ENCODE results near the gene NTN5. TPM values are rescaled to one million over a fixed set of nuclear protein-coding genes. Genes with fewer than 3 reads are reported as not detected.
"Not testable (repeated sequence)": the region's sequence is repeated elsewhere in the genome, so short reads cannot be mapped to it uniquely, and the experiment has no call there.

Gene NTN5
- total and polyA plus RNA-seq, 5 donors from 2014 or later = 0.21 to 2.3 (median 0.30) TPM; not detected in 2

- H3K36me3 ChIP-seq (ENCODE audit: control insufficient read depth, insufficient read depth, low read length) = no peaks in the 10 kb centered on the region
- H3K27ac ChIP-seq (ENCODE audit: insufficient read depth, low read length, poor library complexity, severe bottlenecking) = no peak overlapping the region
- H3K4me1 Mint-ChIP-seq = peaks cover 4 to 9% (median 6%) of the 10 kb centered on the region in 4 donors
- DNase-seq (no peak), ATAC-seq (ENCODE audit: low read depth in 2 of 2) (no peak)
- H3K27ac Mint-ChIP-seq = no peak overlapping the region
- no peaks in the 10 kb centered on the region for H3K36me3 Mint-ChIP-seq
- no peak overlapping the region for H3K4me3 ChIP-seq (ENCODE audit: low read depth, low read length)
- H3K27me3 Mint-ChIP-seq = no peaks in the 10 kb centered on the region
- peaks cover 5% of the 10 kb centered on the region for H3K4me1 ChIP-seq (ENCODE audit: control insufficient read depth, insufficient read depth, low read length, poor library complexity, severe bottlenecking)
- H3K9me3 Mint-ChIP-seq = no peaks in the 10 kb centered on the region
- no peak overlapping the region for H3K4me3 Mint-ChIP-seq
- H3K9me3 ChIP-seq (ENCODE audit: control insufficient read depth in 2 of 2, low read length in 2 of 2) = no peaks in the 10 kb centered on the region
- H3K27me3 ChIP-seq (ENCODE audit: control insufficient read depth, insufficient read depth, low read length) = no peaks in the 10 kb centered on the region
Observed at GRCh38 chr19:48665786-48666185, 7.0 kb downstream of the NTN5 start.

- Mint-ChIP-seq H3K27ac (no peak overlapping the region), H3K4me3 (no peak overlapping the region), H3K27me3 (no peaks in the 10 kb centered on the region), H3K36me3 (no peaks in the 10 kb centered on the region), H3K9me3 (no peaks in the 10 kb centered on the region), H3K4me1 (peaks cover 5 to 12% (median 8%) of the 10 kb centered on the region in 4 donors)
- Histone ChIP-seq H3K27ac (ENCODE audit: insufficient read depth, low read length, poor library complexity, severe bottlenecking) (no peak overlapping the region), H3K36me3 (ENCODE audit: control insufficient read depth, insufficient read depth, low read length) (no peaks in the 10 kb centered on the region), H3K4me3 (ENCODE audit: low read depth, low read length) (no peak overlapping the region), H3K27me3 (ENCODE audit: control insufficient read depth, insufficient read depth, low read length) (no peaks in the 10 kb centered on the region), H3K4me1 (ENCODE audit: control insufficient read depth, insufficient read depth, low read length, poor library complexity, severe bottlenecking) (peaks cover 9% of the 10 kb centered on the region), H3K9me3 (ENCODE audit: control insufficient read depth in 2 of 2, low read length in 2 of 2) (no peaks in the 10 kb centered on the region)
- no peak for DNase-seq
- ATAC-seq (ENCODE audit: low read depth in 2 of 2) = no peak
Observed at GRCh38 chr19:48664476-48664875, 8.3 kb downstream of the NTN5 start.

- DNase-seq (no peak), ATAC-seq (ENCODE audit: low read depth in 2 of 2) (no peak)
- H3K27me3 Mint-ChIP-seq = peaks cover 4% of the 10 kb centered on the region
- no peaks in the 10 kb centered on the region for H3K9me3 Mint-ChIP-seq
- no peak overlapping the region for H3K27ac Mint-ChIP-seq
- Histone ChIP-seq H3K9me3 (ENCODE audit: control insufficient read depth in 2 of 2, low read length in 2 of 2) (no peaks in the 10 kb centered on the region), H3K27me3 (ENCODE audit: control insufficient read depth, insufficient read depth, low read length) (no peaks in the 10 kb centered on the region), H3K27ac (ENCODE audit: insufficient read depth, low read length, poor library complexity, severe bottlenecking) (no peak overlapping the region), H3K4me3 (ENCODE audit: low read depth, low read length) (no peak overlapping the region), H3K4me1 (ENCODE audit: control insufficient read depth, insufficient read depth, low read length, poor library complexity, severe bottlenecking) (peaks cover 9% of the 10 kb centered on the region), H3K36me3 (ENCODE audit: control insufficient read depth, insufficient read depth, low read length) (no peaks in the 10 kb centered on the region)
- no peak overlapping the region for H3K4me3 Mint-ChIP-seq
- H3K4me1 Mint-ChIP-seq = peaks cover 5 to 12% (median 8%) of the 10 kb centered on the region in 4 donors
- no peaks in the 10 kb centered on the region for H3K36me3 Mint-ChIP-seq
Observed at GRCh38 chr19:48663667-48664066, 9.2 kb downstream of the NTN5 start.

- H3K27me3 Mint-ChIP-seq = peaks cover 5% of the 10 kb centered on the region
- H3K4me1 ChIP-seq (ENCODE audit: control insufficient read depth, insufficient read depth, low read length, poor library complexity, severe bottlenecking) = peaks cover 9% of the 10 kb centered on the region
- H3K27me3 ChIP-seq (ENCODE audit: control insufficient read depth, insufficient read depth, low read length) = no peaks in the 10 kb centered on the region
- peaks cover 5 to 12% (median 8%) of the 10 kb centered on the region in 4 donors for H3K4me1 Mint-ChIP-seq
- no peaks in the 10 kb centered on the region for H3K36me3 Mint-ChIP-seq
- no peak overlapping the region for H3K4me3 ChIP-seq (ENCODE audit: low read depth, low read length)
- no peak overlapping the region for H3K27ac ChIP-seq (ENCODE audit: insufficient read depth, low read length, poor library complexity, severe bottlenecking)
- H3K27ac Mint-ChIP-seq = no peak overlapping the region
- ATAC-seq (ENCODE audit: low read depth in 2 of 2) = no peak
- H3K4me3 Mint-ChIP-seq = no peak overlapping the region
- no peak for DNase-seq
- H3K36me3 ChIP-seq (ENCODE audit: control insufficient read depth, insufficient read depth, low read length) = no peaks in the 10 kb centered on the region
- H3K9me3 ChIP-seq (ENCODE audit: control insufficient read depth in 2 of 2, low read length in 2 of 2) = no peaks in the 10 kb centered on the region
- no peaks in the 10 kb centered on the region for H3K9me3 Mint-ChIP-seq
Observed at GRCh38 chr19:48661711-48662090, 11.1 kb downstream of the NTN5 start.

- Mint-ChIP-seq H3K27ac (peak overlapping the region; percentile 90 to 98 (median 93)), H3K4me3 (peak overlapping the region; percentile 49 to 90 (median 76)), H3K27me3 (peaks cover 5% of the 10 kb centered on the region), H3K4me1 (peaks cover 5 to 12% (median 8%) of the 10 kb centered on the region in 4 donors), H3K36me3 (no peaks in the 10 kb centered on the region), H3K9me3 (no peaks in the 10 kb centered on the region)
- peak overlapping the region; percentile 81 for H3K4me3 ChIP-seq (ENCODE audit: low read depth, low read length)
- H3K36me3 ChIP-seq (ENCODE audit: control insufficient read depth, insufficient read depth, low read length) = no peaks in the 10 kb centered on the region
- H3K27ac ChIP-seq (ENCODE audit: insufficient read depth, low read length, poor library complexity, severe bottlenecking) = peak overlapping the region; percentile 58
- DNase-seq = peak; percentile 70 to 91 (median 85)
- peak; percentile 85 to 89 for ATAC-seq (ENCODE audit: low read depth in 2 of 2)
- no peaks in the 10 kb centered on the region for H3K9me3 ChIP-seq (ENCODE audit: control insufficient read depth in 2 of 2, low read length in 2 of 2)
- peaks cover 9% of the 10 kb centered on the region for H3K4me1 ChIP-seq (ENCODE audit: control insufficient read depth, insufficient read depth, low read length, poor library complexity, severe bottlenecking)
- H3K27me3 ChIP-seq (ENCODE audit: control insufficient read depth, insufficient read depth, low read length) = no peaks in the 10 kb centered on the region
Observed at GRCh38 chr19:48660852-48661710, 11.7 kb downstream of the NTN5 start.

GRCh38 chr19:48659768-48660167, 13.0 kb downstream of the NTN5 start:
- Histone ChIP-seq H3K9me3 (ENCODE audit: control insufficient read depth in 2 of 2, low read length in 2 of 2) (no peaks in the 10 kb centered on the region), H3K4me3 (ENCODE audit: low read depth, low read length) (no peak overlapping the region), H3K4me1 (ENCODE audit: control insufficient read depth, insufficient read depth, low read length, poor library complexity, severe bottlenecking) (peaks cover 9% of the 10 kb centered on the region), H3K27ac (ENCODE audit: insufficient read depth, low read length, poor library complexity, severe bottlenecking) (no peak overlapping the region), H3K36me3 (ENCODE audit: control insufficient read depth, insufficient read depth, low read length) (no peaks in the 10 kb centered on the region), H3K27me3 (ENCODE audit: control insufficient read depth, insufficient read depth, low read length) (no peaks in the 10 kb centered on the region)
- Mint-ChIP-seq H3K4me1 (peaks cover 5 to 12% (median 8%) of the 10 kb centered on the region in 4 donors), H3K9me3 (no peaks in the 10 kb centered on the region), H3K27me3 (peaks cover 5% of the 10 kb centered on the region), H3K4me3 (no peak overlapping the region), H3K36me3 (no peaks in the 10 kb centered on the region), H3K27ac (no peak overlapping the region)
- no peak for ATAC-seq (ENCODE audit: low read depth in 2 of 2)
- DNase-seq = no peak

GRCh38 chr19:48658483-48658882, 14.3 kb downstream of the NTN5 start:
- no peaks in the 10 kb centered on the region for H3K9me3 ChIP-seq (ENCODE audit: control insufficient read depth in 2 of 2, low read length in 2 of 2)
- H3K9me3 Mint-ChIP-seq = no peaks in the 10 kb centered on the region
- DNase-seq (no peak), ATAC-seq (ENCODE audit: low read depth in 2 of 2) (no peak)
- H3K4me1 Mint-ChIP-seq = peaks cover 5 to 16% (median 8%) of the 10 kb centered on the region in 4 donors
- no peak overlapping the region for H3K4me3 Mint-ChIP-seq
- no peaks in the 10 kb centered on the region for H3K36me3 Mint-ChIP-seq
- no peak overlapping the region for H3K27ac ChIP-seq (ENCODE audit: insufficient read depth, low read length, poor library complexity, severe bottlenecking)
- peaks cover 9% of the 10 kb centered on the region for H3K4me1 ChIP-seq (ENCODE audit: control insufficient read depth, insufficient read depth, low read length, poor library complexity, severe bottlenecking)
- no peaks in the 10 kb centered on the region for H3K36me3 ChIP-seq (ENCODE audit: control insufficient read depth, insufficient read depth, low read length)
- H3K27ac Mint-ChIP-seq = no peak overlapping the region
- H3K27me3 Mint-ChIP-seq = peaks cover 5% of the 10 kb centered on the region
- H3K27me3 ChIP-seq (ENCODE audit: control insufficient read depth, insufficient read depth, low read length) = no peaks in the 10 kb centered on the region
- no peak overlapping the region for H3K4me3 ChIP-seq (ENCODE audit: low read depth, low read length)

- H3K4me1 Mint-ChIP-seq = peaks cover 5 to 17% (median 8%) of the 10 kb centered on the region in 4 donors
- not testable (repeated sequence) for H3K27me3 Mint-ChIP-seq; H3K27ac ChIP-seq (ENCODE audit: insufficient read depth, low read length, poor library complexity, severe bottlenecking); ATAC-seq (ENCODE audit: low read depth in 2 of 2); H3K27ac Mint-ChIP-seq; H3K4me1 ChIP-seq (ENCODE audit: control insufficient read depth, insufficient read depth, low read length, poor library complexity, severe bottlenecking); H3K9me3 Mint-ChIP-seq; H3K36me3 Mint-ChIP-seq; H3K9me3 ChIP-seq (ENCODE audit: control insufficient read depth in 2 of 2, low read length in 2 of 2); H3K27me3 ChIP-seq (ENCODE audit: control insufficient read depth, insufficient read depth, low read length); DNase-seq; H3K4me3 ChIP-seq (ENCODE audit: low read depth, low read length); H3K4me3 Mint-ChIP-seq; H3K36me3 ChIP-seq (ENCODE audit: control insufficient read depth, insufficient read depth, low read length)
Observed at GRCh38 chr19:48657828-48658227, 15.0 kb downstream of the NTN5 start.
